HepG2 (cell line): ENCODE measurements around the gene TCFL5. TPM values are rescaled to one million over a fixed set of nuclear protein-coding genes. Genes with fewer than 3 reads are reported as not detected.

Experiments used
- CC2D1A ChIP-seq: sonication (generic); formaldehyde crosslinking; IDR thresholded peaks from 2 replicates; pipeline ENCODE4 v1.8.1; 2023; ENCODE audit warnings: mild to moderate bottlenecking, missing genetic modification reagents
- DNMT3B ChIP-seq: conservative IDR thresholded peaks from 2 replicates; pipeline ENCODE4 v1.6.1; 2016; ENCODE audit warnings: missing biosample characterization, control low read depth
- ESRRA ChIP-seq: sonication (generic); formaldehyde crosslinking; IDR thresholded peaks from 2 replicates; pipeline ENCODE4 v1.5.1; 2020; ENCODE audit warnings: mild to moderate bottlenecking, low read depth, missing genetic modification reagents
- FOXP4 ChIP-seq: sonication (generic); formaldehyde crosslinking; IDR thresholded peaks from 2 replicates; pipeline ENCODE4 v1.4.0; 2020; ENCODE audit warnings: missing genetic modification reagents
- HHEX ChIP-seq: IDR thresholded peaks from 2 replicates; pipeline ENCODE4 v1.6.1; 2016; ENCODE audit warnings: control low read depth
- HIVEP1 ChIP-seq: sonication (generic); formaldehyde crosslinking; IDR thresholded peaks from 2 replicates; pipeline ENCODE4 v1.4.0; 2020; ENCODE audit warnings: mild to moderate bottlenecking, missing genetic modification reagents
- KLF13 ChIP-seq: sonication (generic); formaldehyde crosslinking; IDR thresholded peaks from 2 replicates; pipeline ENCODE4 v1.4.0; 2020; ENCODE audit warnings: mild to moderate bottlenecking, missing genetic modification reagents
- NCOA2 ChIP-seq: sonication (generic); formaldehyde crosslinking; IDR thresholded peaks from 2 replicates; pipeline ENCODE4 v1.8.0; 2022; ENCODE audit warnings: inconsistent platforms
- PHF5A ChIP-seq: IDR thresholded peaks from one replicate; pipeline ENCODE4 v1.6.1; 2018; ENCODE audit warnings: low read depth, missing genetic modification reagents; ENCODE audit not compliant: unreplicated experiment
- SIX1 ChIP-seq: sonication (generic); formaldehyde crosslinking; IDR thresholded peaks from 2 replicates; pipeline ENCODE4 v1.4.0; 2020; ENCODE audit warnings: missing genetic modification reagents, borderline replicate concordance
- SP4 ChIP-seq: sonication (generic); formaldehyde crosslinking; IDR thresholded peaks from 2 replicates; pipeline ENCODE4 v1.8.1; 2023; ENCODE audit warnings: mild to moderate bottlenecking, missing genetic modification reagents
- ZNF207 ChIP-seq: fragments of 450-650 bp; IDR thresholded peaks from 2 replicates; pipeline ENCODE4 v1.6.1; 2016; ENCODE audit warnings: antibody characterized with exemption, borderline replicate concordance
- ZNF253 ChIP-seq: sonication (generic); formaldehyde crosslinking; IDR thresholded peaks from 2 replicates; pipeline ENCODE4 v1.8.0; 2022; ENCODE audit warnings: mild to moderate bottlenecking, missing genetic modification reagents, borderline replicate concordance
- ZNF280D ChIP-seq: sonication (generic); formaldehyde crosslinking; IDR thresholded peaks from 2 replicates; pipeline ENCODE4 v1.5.1; 2020; ENCODE audit warnings: mild to moderate bottlenecking, missing genetic modification reagents
- ZNF354B ChIP-seq: sonication (generic); formaldehyde crosslinking; IDR thresholded peaks from 2 replicates; pipeline ENCODE4 v1.8.0; 2022; ENCODE audit warnings: mild to moderate bottlenecking, missing genetic modification reagents
- ZNF510 ChIP-seq: sonication (generic); formaldehyde crosslinking; IDR thresholded peaks from 2 replicates; pipeline ENCODE4 v1.4.0; 2020; ENCODE audit warnings: low read depth, mild to moderate bottlenecking, missing genetic modification reagents
- ZNF609 ChIP-seq: sonication (generic); formaldehyde crosslinking; IDR thresholded peaks from 2 replicates; pipeline ENCODE4 v1.4.0; 2020; ENCODE audit warnings: mild to moderate bottlenecking, missing genetic modification reagents, borderline replicate concordance
- ZNF792 ChIP-seq: IDR thresholded peaks from 2 replicates; pipeline ENCODE4 v1.6.1; 2016
- ZSCAN12 ChIP-seq: sonication (generic); formaldehyde crosslinking; IDR thresholded peaks from 2 replicates; pipeline ENCODE4 v1.9.0; 2021; ENCODE audit warnings: mild to moderate bottlenecking, missing genetic modification reagents
- ZSCAN25 ChIP-seq: sonication (generic); formaldehyde crosslinking; IDR thresholded peaks from 2 replicates; pipeline ENCODE4 v1.8.0; 2022; ENCODE audit warnings: mild to moderate bottlenecking, missing genetic modification reagents
- ZSCAN29 ChIP-seq: sonication (generic); formaldehyde crosslinking; conservative IDR thresholded peaks from 2 replicates; pipeline ENCODE4 v1.4.0; 2020; ENCODE audit warnings: mild to moderate bottlenecking, missing genetic modification reagents
- polyA plus RNA-seq, 8 experiments: library from polyadenylated mRNA; depleted of rRNA in 3 of 8; stranded (reverse) in 7 of 8; unstranded in 1 of 8; fragments of >200 nt; fragmentation: Illumina TruSeq in 4 of 8; extraction: Trizol in 4 of 8; gene quantifications; 2 replicates each; pipeline versions ENCODE4 v1.2.1 to v1.2.3, GENCODE V29; 2011 to 2016; ENCODE audit warnings: low read depth in 4 of 8, missing spikeins in 1 of 8, mixed read lengths in 1 of 8; ENCODE audit not compliant: insufficient read depth in 1 of 8
- total RNA-seq, 5 experiments: library from RNA; depleted of rRNA; stranded (reverse); fragments of >200 nt; fragmentation: Illumina TruSeq; extraction: Trizol; gene quantifications; 2 replicates each; pipeline ENCODE4 v1.2.3, GENCODE V29; 2016; ENCODE audit warnings: low read depth in 1 of 5

The TCFL5 gene
- total and polyA plus RNA-seq, 2 of the 13 experiments (the other 11 are each of a cell fraction or from before 2014, with no cell fraction given): 14.8 to 20.0 TPM

- peak; percentile 94 for TF ChIP-seq ZNF280D (CRISPR knock-in tag)
- TF ChIP-seq NCOA2: peak; percentile 74
- TF ChIP-seq HIVEP1 (CRISPR knock-in tag): peak; percentile 93
- TF ChIP-seq ZNF792 (CRISPR knock-in tag): peak; percentile 96
- 0 out of 2 replicates have a peak, but pooled peaks have one; percentile 49 for TF ChIP-seq CC2D1A
- peak; percentile 63; the same call in 1 of the 2 replicates for TF ChIP-seq ZNF253 (CRISPR knock-in tag)
- 0 out of 2 replicates have a peak, but pooled peaks have one; percentile 85 for TF ChIP-seq ZNF354B
- peak; percentile 92 for TF ChIP-seq ZSCAN12 (CRISPR knock-in tag)
- peak; percentile 64 for TF ChIP-seq FOXP4 (CRISPR knock-in tag)
- peak; percentile 59; the same call in 1 of the 2 replicates for TF ChIP-seq SIX1 (CRISPR knock-in tag)
- peak; percentile 99 for TF ChIP-seq SP4 (CRISPR knock-in tag)
- peak; percentile 96 for TF ChIP-seq DNMT3B (CRISPR knock-in tag)
- peak; percentile 80 for TF ChIP-seq PHF5A (CRISPR knock-in tag)
- no peak for TF ChIP-seq ZSCAN29 (CRISPR knock-in tag)
- TF ChIP-seq ESRRA (CRISPR knock-in tag): peak; percentile 84; the same call in 1 of the 2 replicates
- TF ChIP-seq HHEX (CRISPR knock-in tag): 0 out of 2 replicates have a peak, but pooled peaks have one; percentile 22
- TF ChIP-seq ZNF510 (CRISPR knock-in tag): 0 out of 2 replicates have a peak, but pooled peaks have one; percentile 13
- TF ChIP-seq ZNF609: peak; percentile 63; the same call in 1 of the 2 replicates
- 0 out of 2 replicates have a peak, but pooled peaks have one; percentile 73 for TF ChIP-seq KLF13 (CRISPR knock-in tag)
- TF ChIP-seq ZSCAN25 (CRISPR knock-in tag): peak; percentile 85
- TF ChIP-seq ZNF207: no peak
Measured at GRCh38 chr20:62861726-62862336, at the start of gene TCFL5 (continued).
